Tibial artery (tissue), 4 donors: ENCODE results near the gene RHOBTB3.
A peak's percentile ranks its signal among the peaks of the same experiment; 100 is the strongest.

Experiments used
- DNase-seq, 2 donors: peaks; one replicate each; pipeline ENCODE4 v3.0.0-alpha.2; 2019
- H3K27ac ChIP-seq, 2 donors: fragments of 200-600 bp; sonication (generic) in 1 of 2; 1 replicate in 1 of 2; 2 replicates in 1 of 2; pipeline ENCODE4 v1.5.1; 2018 to 2019; ENCODE audit warnings: mild to moderate bottlenecking in 1 of 2
- H3K27me3 ChIP-seq, 2 donors: fragments of 200-600 bp; sonication (generic) in 1 of 2; one replicate each; pipeline versions ENCODE4 v1.5.1 to v1.6.0; 2016 to 2019
- H3K36me3 ChIP-seq, 3 donors: fragments of 200-600 bp; sonication (generic) in 2 of 3; one replicate each; pipeline ENCODE4 v1.5.1; 2016 to 2019; ENCODE audit warnings: mild to moderate bottlenecking in 2 of 3
- H3K4me1 ChIP-seq, 4 donors: fragments of 200-600 bp; sonication (generic) in 2 of 4; 1 replicate in 3 of 4; 2 replicates in 1 of 4; pipeline ENCODE4 v1.5.1; 2016 to 2019
- H3K4me3 ChIP-seq, 2 donors: fragments of 200-600 bp; sonication (generic) in 1 of 2; 1 replicate in 1 of 2; 2 replicates in 1 of 2; pipeline ENCODE4 v1.5.1; 2018 to 2019; ENCODE audit warnings: mild to moderate bottlenecking in 2 of 2
- H3K9me3 ChIP-seq, 3 donors: fragments of 200-600 bp; sonication (generic) in 1 of 3; one replicate each; pipeline ENCODE4 v1.5.1; 2016 to 2019
- intact Hi-C: fragments of 100-400 bp; cut with DNase I; formaldehyde crosslinking; loops from one replicate; pipeline ENCODE4 v1.15.0; 2023; ENCODE audit warnings: low total_unique reads
- TF ChIP-seq, protein P1 (sequence below), 2 experiments: fragments of 200-600 bp in 1 of 2; fragments of 450-650 bp in 1 of 2; IDR thresholded peaks; one replicate each; pipeline ENCODE4 v1.5.1; 2017 to 2019; ENCODE audit warnings: antibody characterized with exemption in 2 of 2, mild to moderate bottlenecking in 1 of 2, moderate library complexity in 1 of 2

The RHOBTB3 gene

DNA sequence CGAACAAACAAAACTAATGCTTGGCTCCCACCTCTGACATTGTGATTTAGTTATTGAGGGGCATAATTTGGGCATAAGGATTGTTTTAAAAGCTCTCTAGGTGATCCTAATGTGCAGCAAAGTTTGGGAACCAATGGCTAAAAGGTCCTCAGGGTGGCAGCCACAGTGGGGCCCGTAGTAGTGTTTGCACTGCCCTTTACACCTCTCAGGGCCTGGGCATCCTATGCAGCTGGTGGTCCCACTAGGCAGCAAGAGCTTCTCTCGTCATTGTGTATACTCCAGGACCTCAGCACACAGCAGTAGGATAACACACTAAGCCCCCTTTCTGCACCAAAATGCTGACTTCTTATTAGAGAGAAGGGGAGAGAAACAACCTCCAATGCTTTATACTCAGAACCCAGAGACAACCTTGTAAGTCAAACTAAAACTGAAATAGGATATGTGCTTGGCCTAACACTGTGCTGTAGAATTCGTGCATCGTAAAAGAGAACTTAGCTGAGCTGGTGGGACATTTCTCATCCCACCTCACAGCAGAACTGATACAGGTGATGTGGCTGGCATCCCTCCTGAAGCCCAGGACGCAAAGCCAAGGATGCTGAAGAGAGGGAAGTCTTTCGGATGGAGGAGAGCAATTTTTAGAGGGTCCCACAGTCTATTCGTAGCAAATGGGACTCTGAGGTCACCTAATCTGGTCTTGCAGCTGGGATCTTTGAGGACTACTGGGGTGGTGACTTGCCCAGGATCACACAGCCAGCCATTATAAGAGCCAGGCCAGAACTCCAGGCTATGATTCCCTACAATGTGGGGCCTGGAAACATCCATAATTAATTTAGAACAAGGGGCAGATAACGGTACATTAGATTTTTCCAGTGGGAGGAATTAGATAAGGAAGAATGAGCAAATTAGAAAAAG, 90.2 kb downstream of the RHOBTB3 start:
- TF ChIP-seq, protein P1, sequence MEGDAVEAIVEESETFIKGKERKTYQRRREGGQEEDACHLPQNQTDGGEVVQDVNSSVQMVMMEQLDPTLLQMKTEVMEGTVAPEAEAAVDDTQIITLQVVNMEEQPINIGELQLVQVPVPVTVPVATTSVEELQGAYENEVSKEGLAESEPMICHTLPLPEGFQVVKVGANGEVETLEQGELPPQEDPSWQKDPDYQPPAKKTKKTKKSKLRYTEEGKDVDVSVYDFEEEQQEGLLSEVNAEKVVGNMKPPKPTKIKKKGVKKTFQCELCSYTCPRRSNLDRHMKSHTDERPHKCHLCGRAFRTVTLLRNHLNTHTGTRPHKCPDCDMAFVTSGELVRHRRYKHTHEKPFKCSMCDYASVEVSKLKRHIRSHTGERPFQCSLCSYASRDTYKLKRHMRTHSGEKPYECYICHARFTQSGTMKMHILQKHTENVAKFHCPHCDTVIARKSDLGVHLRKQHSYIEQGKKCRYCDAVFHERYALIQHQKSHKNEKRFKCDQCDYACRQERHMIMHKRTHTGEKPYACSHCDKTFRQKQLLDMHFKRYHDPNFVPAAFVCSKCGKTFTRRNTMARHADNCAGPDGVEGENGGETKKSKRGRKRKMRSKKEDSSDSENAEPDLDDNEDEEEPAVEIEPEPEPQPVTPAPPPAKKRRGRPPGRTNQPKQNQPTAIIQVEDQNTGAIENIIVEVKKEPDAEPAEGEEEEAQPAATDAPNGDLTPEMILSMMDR (IDR thresholded peaks at IDR 0.05) = no peak
- H3K27ac ChIP-seq = peak overlapping the region; percentile 77 to 87
- intact Hi-C loops = no loop called here
- peaks cover 3 to 68% (median 35%) of the 10 kb centered on the region in 4 donors for H3K4me1 ChIP-seq
- H3K9me3 ChIP-seq = no peaks in the 10 kb centered on the region
- H3K36me3 ChIP-seq = no peaks in the 10 kb centered on the region
- H3K27me3 ChIP-seq = no peaks in the 10 kb centered on the region
- peak overlapping the region; percentile 68 to 77 for H3K4me3 ChIP-seq
- no peak for DNase-seq

DNA sequence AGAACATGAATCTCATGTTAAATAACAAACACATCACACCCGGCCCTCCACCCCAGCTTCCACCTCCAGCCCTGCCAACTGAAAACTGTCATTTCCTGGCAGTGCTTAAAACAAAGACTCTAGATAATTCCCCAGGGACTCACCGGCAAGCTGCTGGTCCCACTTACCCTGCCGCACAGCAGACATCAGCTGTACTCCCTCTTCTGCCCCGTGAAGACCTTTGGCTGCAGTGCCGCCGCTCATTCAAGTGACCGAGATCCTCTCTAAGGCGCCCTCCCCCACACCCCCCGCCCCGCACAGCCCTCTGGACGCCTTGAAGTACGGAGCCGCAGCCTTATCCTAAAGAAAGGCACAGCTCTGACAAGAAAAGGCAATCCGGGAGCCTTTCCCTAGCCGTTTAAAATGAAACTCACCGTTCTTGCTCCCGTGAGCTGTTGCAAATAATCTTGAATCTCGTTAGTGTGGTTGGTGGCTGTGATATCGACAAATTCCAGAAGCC, 91.0 kb downstream of the RHOBTB3 start:
- H3K4me3 ChIP-seq = peak overlapping the region; percentile 68 to 77
- intact Hi-C loops = no loop called here
- no peaks in the 10 kb centered on the region for H3K36me3 ChIP-seq
- DNase-seq = peak; percentile 63 to 78
- no peaks in the 10 kb centered on the region for H3K27me3 ChIP-seq
- H3K9me3 ChIP-seq = no peaks in the 10 kb centered on the region
- TF ChIP-seq, protein P1 (IDR thresholded peaks at IDR 0.05) = no peak
- peaks cover 3 to 67% (median 35%) of the 10 kb centered on the region in 4 donors for H3K4me1 ChIP-seq
- H3K27ac ChIP-seq = peak overlapping the region; percentile 77 to 87

DNA sequence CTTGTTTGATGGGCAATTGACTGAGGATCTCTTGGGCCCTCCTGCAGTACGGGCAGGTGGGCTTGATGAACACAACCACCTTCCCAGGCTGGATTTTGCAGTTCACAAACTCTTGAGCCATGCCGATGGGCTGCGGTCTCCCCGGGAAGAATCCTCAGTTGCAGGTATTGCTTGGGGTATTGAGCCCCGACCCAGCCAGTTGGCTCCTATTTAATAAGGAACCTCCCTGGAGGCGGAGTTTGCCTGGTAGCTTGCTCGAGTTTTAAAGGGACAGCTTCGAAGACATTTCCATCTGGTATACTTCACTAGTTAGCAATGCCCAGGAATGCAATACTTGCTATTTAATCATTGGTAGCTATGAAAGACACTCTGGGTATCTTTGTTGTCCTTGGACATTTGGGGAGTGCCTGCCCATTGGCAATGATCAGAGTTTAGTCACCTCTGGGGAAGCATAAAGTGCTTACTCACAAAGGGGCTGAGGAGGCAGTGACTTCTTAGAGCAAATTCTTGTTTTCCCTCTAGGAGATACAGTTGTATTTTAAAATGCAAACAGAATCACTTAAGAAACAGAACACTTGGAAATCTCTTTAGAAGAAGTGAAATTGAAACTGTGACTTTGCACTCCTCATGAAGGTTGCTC, 91.5 kb downstream of the RHOBTB3 start, which contains the start of gene GLRX:
Gene GLRX (minus strand): TSS at position 185 of the 640 bp plus-strand sequence. CDS start 64 bp downstream, at position 121.
- TF ChIP-seq, protein P1 (IDR thresholded peaks at IDR 0.05) = no peak
- Histone ChIP-seq H3K27me3 (no peaks in the 10 kb centered on the region), H3K9me3 (no peaks in the 10 kb centered on the region), H3K27ac (peak within 1 kb of the TSS; percentile 77 to 87), H3K4me3 (peak within 1 kb of the TSS; percentile 68 to 77), H3K4me1 (peaks cover 3 to 61% (median 33%) of the 10 kb centered on the region in 4 donors), H3K36me3 (no peaks in the 10 kb centered on the region)
- intact Hi-C loops = no loop called here
- peak; percentile 86 to 88 for DNase-seq

DNA sequence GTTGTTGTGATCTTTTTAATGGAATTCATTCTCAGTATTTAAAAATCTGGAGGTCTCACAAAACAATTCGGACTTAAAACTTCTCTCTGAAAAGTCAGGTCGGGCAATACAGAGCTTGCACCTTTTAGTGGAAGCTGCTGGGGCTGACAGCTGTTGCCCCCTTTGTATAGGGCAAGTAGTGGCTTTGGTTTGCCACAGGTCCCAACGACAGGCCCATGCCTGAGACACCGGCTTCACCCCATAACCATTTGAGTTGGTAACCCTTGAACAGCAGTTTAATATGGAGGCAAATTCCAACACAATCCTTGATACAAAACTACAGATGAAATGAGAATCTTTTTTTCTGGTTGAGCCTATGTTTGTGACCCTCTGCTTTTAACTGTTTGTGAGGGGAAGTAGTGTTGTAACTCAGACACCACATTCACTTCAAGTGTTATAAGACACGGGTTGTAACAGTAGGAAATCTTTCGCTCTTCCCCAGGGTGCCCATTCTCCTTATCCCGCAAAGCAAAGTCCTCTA, 92.1 kb downstream of the RHOBTB3 start:
- no peak for DNase-seq
- H3K27ac ChIP-seq = peak overlapping the region; percentile 77 to 87
- no peaks in the 10 kb centered on the region for H3K9me3 ChIP-seq
- intact Hi-C loops = no loop called here
- TF ChIP-seq, protein P1 (IDR thresholded peaks at IDR 0.05) = no peak
- H3K4me3 ChIP-seq = peak overlapping the region; percentile 68 to 77
- no peaks in the 10 kb centered on the region for H3K27me3 ChIP-seq
- H3K36me3 ChIP-seq = no peaks in the 10 kb centered on the region
- peaks cover 3 to 55% (median 27%) of the 10 kb centered on the region in 4 donors for H3K4me1 ChIP-seq

DNA sequence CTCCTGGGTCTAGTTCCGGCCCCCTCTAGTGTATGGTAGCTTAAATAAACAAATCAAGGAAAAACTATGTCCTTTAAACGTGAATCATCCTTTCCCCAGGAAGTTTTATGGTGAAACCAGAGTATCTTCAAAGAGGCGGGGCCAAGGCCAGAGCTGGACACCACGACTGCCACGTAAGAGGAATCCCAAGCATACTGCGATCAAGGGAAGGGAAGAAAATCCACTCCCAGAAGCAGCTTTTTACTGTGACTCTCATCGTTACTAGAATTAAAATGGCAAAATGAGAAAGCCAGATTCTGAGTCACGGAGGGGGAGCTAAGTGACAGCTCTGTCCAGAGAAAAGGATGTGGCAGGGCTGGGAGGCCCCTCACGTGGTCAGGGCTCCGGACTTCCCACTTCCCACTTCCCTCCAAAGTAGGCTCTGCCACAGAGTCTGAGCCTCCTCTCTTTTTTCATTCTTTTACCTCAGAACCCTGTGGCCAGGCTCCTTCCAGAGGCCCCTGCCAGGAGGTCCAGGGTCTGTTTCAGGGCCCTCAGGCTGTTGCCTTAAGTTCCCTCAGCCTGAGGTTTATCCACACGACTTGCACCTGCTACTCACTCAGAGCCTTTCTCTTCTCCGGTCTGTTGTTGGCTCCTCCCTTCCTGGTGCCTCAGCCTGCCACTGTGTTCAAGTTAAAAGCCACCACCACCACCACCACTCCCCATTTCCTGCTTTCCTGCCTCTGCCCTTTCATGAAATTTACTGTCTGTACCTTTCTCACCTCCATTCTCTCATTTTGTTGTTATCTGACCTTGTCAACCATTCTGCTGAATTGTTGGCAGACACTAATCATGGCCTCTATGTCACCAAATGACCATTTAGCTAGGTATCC, 92.8 kb downstream of the RHOBTB3 start:
- DNase-seq = peak; percentile 80 to 84
- TF ChIP-seq, protein P1 (IDR thresholded peaks at IDR 0.05) = no peak
- Histone ChIP-seq H3K36me3 (no peaks in the 10 kb centered on the region), H3K4me3 (peak overlapping the region; percentile 68 to 77), H3K9me3 (no peaks in the 10 kb centered on the region), H3K27ac (peak overlapping the region; percentile 77 to 87), H3K4me1 (peaks cover 3 to 48% (median 23%) of the 10 kb centered on the region in 4 donors), H3K27me3 (no peaks in the 10 kb centered on the region)
- intact Hi-C loops = no loop called here
